Measurements from ENCODE around the gene MYO9A. TPM values are rescaled to one million over a fixed set of nuclear protein-coding genes. Genes with fewer than 3 reads are reported as not detected.

Gene MYO9A
- total RNA-seq, 1 experiment from 2014 or later: 34.0 TPM

DNA sequence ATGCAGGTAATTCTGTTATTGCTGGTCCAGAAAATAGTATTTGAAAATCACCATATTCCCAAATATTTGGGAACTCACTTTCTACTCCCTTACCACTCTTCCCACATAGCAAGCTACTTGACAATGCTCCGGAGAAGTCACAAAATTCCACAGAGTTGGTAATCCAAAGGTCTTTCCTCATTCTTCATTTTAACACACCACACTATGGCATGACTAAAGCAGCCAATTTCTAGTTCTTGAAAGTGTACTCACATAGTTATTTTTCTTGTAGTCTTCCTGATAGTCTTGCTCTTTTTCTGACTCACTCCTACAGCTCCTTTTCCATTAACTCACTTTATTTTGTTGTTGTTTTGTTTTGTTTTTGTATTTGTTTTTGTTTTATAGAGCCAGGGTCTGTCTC, 67.2 kb downstream of the MYO9A start:
- Histone ChIP-seq H3K27me3 (ENCODE audit: insufficient read depth, low read depth) (no peaks in the 10 kb centered on the region), H3K4me3 (no peak overlapping the region), H4K20me1 (ENCODE audit: insufficient read depth) (no peaks in the 10 kb centered on the region), H2AFZ (no peak overlapping the region), H3K79me2 (ENCODE audit: low read depth) (no peaks in the 10 kb centered on the region), H3K36me3 (ENCODE audit: low read depth) (no peaks in the 10 kb centered on the region), H3F3A (ENCODE audit: insufficient read depth, low read depth) (no peaks in the 10 kb centered on the region), H3K4me2 (no peak overlapping the region), H3K9me2 (ENCODE audit: insufficient read depth) (no peaks in the 10 kb centered on the region), H3K4me1 (replicated peaks; ENCODE audit: insufficient read depth) (no peaks in the 10 kb centered on the region), H3K9me3 (ENCODE audit: insufficient read depth, low read depth) (no peaks in the 10 kb centered on the region), H3K27ac (no peak overlapping the region)
- ChIA-PET CTCF (no interaction called here), POLR2A (ENCODE audit: unreplicated experiment) (interaction anchor here (0.7 kb wide), 1 partner anchor 1777 kb away, joined by 3 read pairs; no protein-coding TSS in a partner anchor)
- DNase-seq: no peak
- TF ChIP-seq CTCF (conservative IDR thresholded peaks at IDR 0.05) (no peak), EZH2 (IDR thresholded peaks at IDR 0.05; ENCODE audit: low read depth) (no peak)
- BruUV-seq (replicated peaks): no TSS peak
- intact Hi-C loops (cut with micrococcal nuclease; ENCODE audit: unreplicated experiment): no loop called here

DNA sequence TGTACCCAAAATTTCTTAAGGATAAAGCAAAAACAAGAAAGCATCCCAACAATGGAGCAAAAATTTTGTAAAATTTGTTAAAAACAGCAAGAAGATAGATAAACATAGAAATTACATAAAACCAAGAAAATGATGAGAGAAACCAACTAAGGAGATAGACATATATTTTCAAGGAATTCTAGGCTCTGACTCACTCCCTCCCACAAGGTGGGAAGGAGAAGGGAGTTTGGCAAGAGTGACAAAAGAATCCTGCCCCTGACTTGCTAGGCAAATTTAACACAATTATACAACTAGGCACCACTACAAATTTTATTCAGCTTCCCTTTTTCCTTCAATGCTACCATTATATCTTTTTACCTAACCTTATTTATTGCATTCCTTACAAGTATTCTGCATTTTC, 70.9 kb downstream of the MYO9A start:
- TF ChIP-seq EZH2 (IDR thresholded peaks at IDR 0.05; ENCODE audit: low read depth) (no peak), CTCF (conservative IDR thresholded peaks at IDR 0.05) (no peak)
- Histone ChIP-seq H3K79me2 (ENCODE audit: low read depth) (no peaks in the 10 kb centered on the region), H3K4me3 (no peak overlapping the region), H3K9me2 (ENCODE audit: insufficient read depth) (no peaks in the 10 kb centered on the region), H3F3A (ENCODE audit: insufficient read depth, low read depth) (no peaks in the 10 kb centered on the region), H3K4me2 (no peak overlapping the region), H3K27me3 (ENCODE audit: insufficient read depth, low read depth) (no peaks in the 10 kb centered on the region), H3K36me3 (ENCODE audit: low read depth) (no peaks in the 10 kb centered on the region), H4K20me1 (ENCODE audit: insufficient read depth) (no peaks in the 10 kb centered on the region), H3K27ac (no peak overlapping the region), H3K4me1 (replicated peaks; ENCODE audit: insufficient read depth) (no peaks in the 10 kb centered on the region), H2AFZ (no peak overlapping the region), H3K9me3 (ENCODE audit: insufficient read depth, low read depth) (no peaks in the 10 kb centered on the region)
- POLR2A ChIA-PET (ENCODE audit: unreplicated experiment): no interaction called here
- intact Hi-C loops (cut with micrococcal nuclease; ENCODE audit: unreplicated experiment): no loop called here
- DNase-seq: no peak
- CTCF ChIA-PET: no interaction called here
- BruUV-seq (replicated peaks): no TSS peak

- Histone ChIP-seq H3K36me3 (ENCODE audit: low read depth) (no peaks in the 10 kb centered on the region), H3K9me3 (ENCODE audit: insufficient read depth, low read depth) (no peaks in the 10 kb centered on the region), H3F3A (ENCODE audit: insufficient read depth, low read depth) (no peaks in the 10 kb centered on the region), H3K27me3 (ENCODE audit: insufficient read depth, low read depth) (no peaks in the 10 kb centered on the region), H3K4me3 (no peak overlapping the region), H4K20me1 (ENCODE audit: insufficient read depth) (no peaks in the 10 kb centered on the region), H2AFZ (no peak overlapping the region), H3K4me2 (no peak overlapping the region), H3K27ac (no peak overlapping the region), H3K4me1 (replicated peaks; ENCODE audit: insufficient read depth) (no peaks in the 10 kb centered on the region), H3K9me2 (ENCODE audit: insufficient read depth) (no peaks in the 10 kb centered on the region), H3K79me2 (ENCODE audit: low read depth) (no peaks in the 10 kb centered on the region)
- intact Hi-C loops (cut with micrococcal nuclease; ENCODE audit: unreplicated experiment): no loop called here
- DNase-seq: no peak
- POLR2A ChIA-PET (ENCODE audit: unreplicated experiment): no interaction called here
- BruUV-seq (replicated peaks): no TSS peak
- CTCF ChIA-PET: no interaction called here
- TF ChIP-seq CTCF (conservative IDR thresholded peaks at IDR 0.05) (no peak), EZH2 (IDR thresholded peaks at IDR 0.05; ENCODE audit: low read depth) (no peak)
These were observed 73.0 kb downstream of the MYO9A start for GRCh38 chr15:72044956-72045355.
